Neural progenitor cell (in vitro differentiated cells): ENCODE measurements around the gene SFTPD. TPM values are rescaled to one million over a fixed set of nuclear protein-coding genes. Genes with fewer than 3 reads are reported as not detected.

Experiments used
- DNase-seq: peaks from one replicate; pipeline ENCODE4 v3.0.0-alpha.2; 2016; ENCODE audit warnings: low spot score
- H2AFZ ChIP-seq: fragments of 200-600 bp; sonication (generic); replicated peaks from 2 replicates; pipeline ENCODE4 v1.6.1; 2016; ENCODE audit warnings: antibody characterized with exemption
- H3F3A ChIP-seq: fragments of 200-600 bp; sonication (generic); 2 replicates; pipeline ENCODE4 v1.6.1; 2016; ENCODE audit warnings: antibody characterized with exemption, low read depth
- H3K27ac ChIP-seq: fragments of 200-600 bp; sonication (generic); 2 replicates; pipeline ENCODE4 v1.5.1; 2016; ENCODE audit warnings: mild to moderate bottlenecking
- H3K27me3 ChIP-seq: fragments of 200-600 bp; sonication (generic); 2 replicates; pipeline ENCODE4 v1.6.1; 2016; ENCODE audit warnings: mild to moderate bottlenecking, moderate library complexity
- H3K36me3 ChIP-seq: fragments of 200-600 bp; sonication (generic); 2 replicates; pipeline ENCODE4 v1.5.1; 2016
- H3K4me1 ChIP-seq: fragments of 200-600 bp; sonication (generic); 2 replicates; pipeline ENCODE4 v1.6.1; 2016; ENCODE audit warnings: mixed run types
- H3K4me2 ChIP-seq: fragments of 200-600 bp; sonication (generic); 2 replicates; pipeline ENCODE4 v1.6.1; 2016
- H3K4me3 ChIP-seq: fragments of 200-600 bp; sonication (generic); 2 replicates; pipeline ENCODE4 v1.5.1; 2016
- H3K79me2 ChIP-seq: fragments of 200-600 bp; sonication (generic); 2 replicates; pipeline ENCODE4 v1.6.1; 2016; ENCODE audit warnings: low read depth
- H3K9ac ChIP-seq: fragments of 200-600 bp; sonication (generic); 2 replicates; pipeline ENCODE4 v1.6.1; 2016
- H3K9me3 ChIP-seq: fragments of 200-600 bp; sonication (generic); 2 replicates; pipeline ENCODE4 v1.5.1; 2016; ENCODE audit warnings: low read depth
- H4K20me1 ChIP-seq: fragments of 200-600 bp; sonication (generic); 2 replicates; pipeline ENCODE4 v1.6.1; 2016; ENCODE audit warnings: low read depth
- H3K27ac Mint-ChIP-seq: 3 replicates; pipeline ENCODE4 v1.8.0; 2021; ENCODE audit warnings: mixed read lengths
- H3K27me3 Mint-ChIP-seq: 2 replicates; pipeline ENCODE4 v1.8.0; 2022; ENCODE audit warnings: low read depth, mild to moderate bottlenecking, inconsistent platforms, moderate library complexity, mixed read lengths; ENCODE audit not compliant: insufficient read depth
- H3K36me3 Mint-ChIP-seq: 3 replicates; pipeline ENCODE4 v1.8.0; 2021; ENCODE audit warnings: mixed read lengths
- H3K4me1 Mint-ChIP-seq: 3 replicates; pipeline ENCODE4 v1.8.0; 2021; ENCODE audit warnings: mixed read lengths
- H3K4me3 Mint-ChIP-seq: 3 replicates; pipeline ENCODE4 v1.8.0; 2021; ENCODE audit warnings: mild to moderate bottlenecking, moderate library complexity, mixed read lengths
- H3K9me3 Mint-ChIP-seq: 3 replicates; pipeline ENCODE4 v1.8.0; 2020; ENCODE audit warnings: mixed read lengths
- EZH2 ChIP-seq: fragments of 200-600 bp; sonication (generic); IDR thresholded peaks from 2 replicates; pipeline ENCODE4 v1.6.1; 2017; ENCODE audit warnings: antibody characterized with exemption, mild to moderate bottlenecking, moderate library complexity
- EZH2phosphoT487 ChIP-seq: fragments of 200-600 bp; sonication (generic); IDR thresholded peaks from 2 replicates; pipeline ENCODE4 v1.6.1; 2017; ENCODE audit warnings: antibody characterized with exemption
- total RNA-seq: library from RNA; depleted of rRNA; stranded (reverse); fragments of >200 nt; gene quantifications from 2 replicates; pipeline ENCODE4 v1.2.3, GENCODE V29; 2015; ENCODE audit warnings: low replicate concordance
- TF ChIP-seq, protein P1 (sequence below): fragments of 200-600 bp; sonication (generic); IDR thresholded peaks from 2 replicates; pipeline ENCODE4 v1.5.1; 2017; ENCODE audit warnings: antibody characterized with exemption, mild to moderate bottlenecking

The SFTPD gene
- total RNA-seq, 1 donor from 2014 or later = not detected

DNA sequence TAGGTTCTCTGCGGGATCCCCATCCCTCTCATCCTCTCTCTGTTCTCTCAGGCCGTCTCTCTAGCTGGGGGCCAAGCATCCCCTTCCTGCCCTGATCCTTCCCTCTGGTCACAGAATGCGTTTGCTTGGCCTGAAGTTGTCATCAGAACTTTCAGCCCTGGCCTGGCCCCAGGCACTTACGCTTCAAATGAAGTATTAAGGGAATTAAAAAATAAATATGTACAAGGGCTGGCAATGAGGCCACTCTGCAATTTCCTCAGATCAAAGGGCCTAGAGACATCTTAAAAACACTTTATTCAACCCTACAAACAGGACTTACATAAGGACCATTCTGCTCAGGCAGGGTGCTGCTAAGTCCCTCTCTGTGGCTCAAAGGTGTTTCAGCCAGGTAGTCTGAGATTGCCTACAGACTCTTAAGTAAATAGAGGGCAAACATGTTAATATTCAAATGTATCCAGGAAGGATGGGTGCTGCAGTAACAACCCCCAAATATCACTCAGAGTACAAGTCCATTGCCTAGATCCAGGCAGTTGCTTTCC lies 16.0 kb downstream of the SFTPD start:
- H3K36me3 Mint-ChIP-seq = no peaks in the 10 kb centered on the region

GRCh38 chr10:79932307-79932706 lies 16.6 kb downstream of the SFTPD start:
- no peaks in the 10 kb centered on the region for H3K36me3 ChIP-seq
- Mint-ChIP-seq H3K4me3 (no peak overlapping the region), H3K27me3 (peaks cover 4% of the 10 kb centered on the region), H3K9me3 (no peaks in the 10 kb centered on the region), H3K4me1 (no peaks in the 10 kb centered on the region), H3K36me3 (no peaks in the 10 kb centered on the region), H3K27ac (no peak overlapping the region)
- H3K9me3 ChIP-seq = no peaks in the 10 kb centered on the region
- no peaks in the 10 kb centered on the region for H4K20me1 ChIP-seq
- peaks cover 22% of the 10 kb centered on the region for H3K27me3 ChIP-seq
- H3F3A ChIP-seq = no peaks in the 10 kb centered on the region
- no peak overlapping the region for H3K4me2 ChIP-seq
- H3K27ac ChIP-seq = no peak overlapping the region
- no peak for DNase-seq
- no peak overlapping the region for H3K9ac ChIP-seq
- no peaks in the 10 kb centered on the region for H3K79me2 ChIP-seq
- H2AFZ ChIP-seq = no peak overlapping the region
- no peak for TF ChIP-seq EZH2phosphoT487
- no peak for TF ChIP-seq EZH2
- TF ChIP-seq, protein P1, sequence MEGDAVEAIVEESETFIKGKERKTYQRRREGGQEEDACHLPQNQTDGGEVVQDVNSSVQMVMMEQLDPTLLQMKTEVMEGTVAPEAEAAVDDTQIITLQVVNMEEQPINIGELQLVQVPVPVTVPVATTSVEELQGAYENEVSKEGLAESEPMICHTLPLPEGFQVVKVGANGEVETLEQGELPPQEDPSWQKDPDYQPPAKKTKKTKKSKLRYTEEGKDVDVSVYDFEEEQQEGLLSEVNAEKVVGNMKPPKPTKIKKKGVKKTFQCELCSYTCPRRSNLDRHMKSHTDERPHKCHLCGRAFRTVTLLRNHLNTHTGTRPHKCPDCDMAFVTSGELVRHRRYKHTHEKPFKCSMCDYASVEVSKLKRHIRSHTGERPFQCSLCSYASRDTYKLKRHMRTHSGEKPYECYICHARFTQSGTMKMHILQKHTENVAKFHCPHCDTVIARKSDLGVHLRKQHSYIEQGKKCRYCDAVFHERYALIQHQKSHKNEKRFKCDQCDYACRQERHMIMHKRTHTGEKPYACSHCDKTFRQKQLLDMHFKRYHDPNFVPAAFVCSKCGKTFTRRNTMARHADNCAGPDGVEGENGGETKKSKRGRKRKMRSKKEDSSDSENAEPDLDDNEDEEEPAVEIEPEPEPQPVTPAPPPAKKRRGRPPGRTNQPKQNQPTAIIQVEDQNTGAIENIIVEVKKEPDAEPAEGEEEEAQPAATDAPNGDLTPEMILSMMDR = no peak
- H3K4me1 ChIP-seq = no peaks in the 10 kb centered on the region
- H3K4me3 ChIP-seq = no peak overlapping the region

More for the DNA sequence above, 16.0 kb downstream of the SFTPD start:
- no peak for DNase-seq
- Histone ChIP-seq H4K20me1 (no peaks in the 10 kb centered on the region), H3K79me2 (no peaks in the 10 kb centered on the region), H3K4me1 (no peaks in the 10 kb centered on the region), H3K4me2 (no peak overlapping the region), H2AFZ (no peak overlapping the region), H3K9ac (no peak overlapping the region), H3K27ac (no peak overlapping the region), H3K4me3 (no peak overlapping the region), H3K9me3 (no peaks in the 10 kb centered on the region), H3F3A (no peaks in the 10 kb centered on the region), H3K27me3 (peaks cover 22% of the 10 kb centered on the region), H3K36me3 (no peaks in the 10 kb centered on the region)
- Mint-ChIP-seq H3K9me3 (no peaks in the 10 kb centered on the region), H3K4me1 (no peaks in the 10 kb centered on the region), H3K27me3 (peaks cover 4% of the 10 kb centered on the region), H3K27ac (no peak overlapping the region), H3K4me3 (no peak overlapping the region)
- TF ChIP-seq, protein P1 = no peak
- TF ChIP-seq EZH2 = no peak
- TF ChIP-seq EZH2phosphoT487 = no peak

GRCh38 chr10:79930751-79931150 lies 18.2 kb downstream of the SFTPD start:
- no peak overlapping the region for H3K27ac ChIP-seq
- H3K27me3 Mint-ChIP-seq = peaks cover 4% of the 10 kb centered on the region

More at GRCh38 chr10:79930751-79931150, 18.2 kb downstream of the SFTPD start:
- no peak overlapping the region for H2AFZ ChIP-seq
- H4K20me1 ChIP-seq = no peaks in the 10 kb centered on the region
- TF ChIP-seq EZH2 = no peak
- TF ChIP-seq, protein P1 = no peak
- no peak for TF ChIP-seq EZH2phosphoT487
- no peak overlapping the region for H3K4me2 ChIP-seq
- no peaks in the 10 kb centered on the region for H3K4me1 ChIP-seq
- DNase-seq = no peak
- H3K9ac ChIP-seq = no peak overlapping the region
- no peak overlapping the region for H3K4me3 Mint-ChIP-seq
- no peak overlapping the region for H3K27ac Mint-ChIP-seq
- peaks cover 22% of the 10 kb centered on the region for H3K27me3 ChIP-seq
- no peaks in the 10 kb centered on the region for H3K9me3 ChIP-seq
- H3K9me3 Mint-ChIP-seq = peaks cover 4% of the 10 kb centered on the region
- no peaks in the 10 kb centered on the region for H3K36me3 Mint-ChIP-seq
- H3K79me2 ChIP-seq = no peaks in the 10 kb centered on the region
- no peaks in the 10 kb centered on the region for H3K36me3 ChIP-seq
- H3K4me3 ChIP-seq = no peak overlapping the region
- H3K4me1 Mint-ChIP-seq = no peaks in the 10 kb centered on the region
- H3F3A ChIP-seq = no peaks in the 10 kb centered on the region
